ENCODE data around the gene ADIPOR1. TPM values are rescaled to one million over a fixed set of nuclear protein-coding genes. Genes with fewer than 3 reads are reported as not detected.

The ADIPOR1 gene
- total RNA-seq, 1 donor from 2014 or later, result 72.3 TPM

Other genes starting within 250 kb of the ADIPOR1 start
- gene SYT2, start 247.9 kb downstream of the ADIPOR1 start, total RNA-seq, result not detected in 2 replicates
- 152 and 157 TPM in 2 replicates for gene KDM5B, start 149.9 kb downstream of the ADIPOR1 start, total RNA-seq
- 3.8 and 5.2 TPM in 2 replicates for gene PCAT6, start 147.4 kb downstream of the ADIPOR1 start, total RNA-seq
- gene RABIF, start 69.2 kb downstream of the ADIPOR1 start, total RNA-seq, result 12.2 and 13.9 TPM in 2 replicates
- gene KLHL12, start 31.1 kb downstream of the ADIPOR1 start, total RNA-seq, result 24.2 and 26.2 TPM in 2 replicates
- gene CYB5R1, start 8.9 kb upstream of the ADIPOR1 start, total RNA-seq, result 50.3 and 55.6 TPM in 2 replicates
- gene TMEM183A, start 49.1 kb upstream of the ADIPOR1 start, total RNA-seq, result 59.6 and 65.9 TPM in 2 replicates
- gene PPFIA4, start 68.2 kb upstream of the ADIPOR1 start, total RNA-seq, result 0.63 and 1.4 TPM in 2 replicates
- not detected in 2 replicates for gene MYOG, start 127.7 kb upstream of the ADIPOR1 start, total RNA-seq
- gene ADORA1, start 169.4 kb upstream of the ADIPOR1 start, total RNA-seq, result 0.21 and 0.26 TPM in 2 replicates
- not detected in 2 replicates for gene MYBPH, start 217.5 kb upstream of the ADIPOR1 start, total RNA-seq
- not detected in 2 replicates for gene CHI3L1, start 228.4 kb upstream of the ADIPOR1 start, total RNA-seq

Data from osteocyte (in vitro differentiated cells).